Stimulated activated CD4-positive, alpha-beta T cell treated with anti-CD3 and anti-CD28 coated beads, Interleukin-12 subunit alpha, Interleukin-12 subunit beta, amount 100 ng/mL, for 24 hours (primary cell): ENCODE measurements around the gene NDUFV1.
"Not testable (repeated sequence)": the region's sequence is repeated elsewhere in the genome, so short reads cannot be mapped to it uniquely, and the experiment has no call there.

ENCODE experiments used
- DNase-seq, 2 experiments: peaks; one replicate each; pipeline ENCODE4 v3.0.0-alpha.2; 2020; ENCODE audit warnings: low read depth in 2 of 2

NDUFV1 gene

DNA sequence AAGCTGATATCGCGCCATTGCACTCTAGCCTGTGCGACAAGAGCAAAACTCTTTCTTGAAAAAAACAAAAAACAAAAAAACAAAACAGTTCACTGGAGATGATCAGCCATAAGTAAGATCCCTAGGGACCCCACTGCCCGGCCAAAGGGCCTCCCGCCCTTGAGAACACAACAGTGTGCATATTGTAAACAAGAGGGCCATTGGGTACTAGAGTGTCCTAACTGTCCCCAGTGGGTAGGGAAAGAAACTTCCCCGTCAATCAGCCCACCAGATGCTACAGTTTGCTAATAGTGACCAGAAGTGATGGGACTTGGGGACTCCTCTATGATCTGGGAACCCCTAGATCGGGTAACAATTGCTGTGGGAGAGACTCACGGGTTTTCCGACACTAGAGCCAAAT lies 47.5 kb downstream of the NDUFV1 start:
- DNase-seq, result no peak

DNA sequence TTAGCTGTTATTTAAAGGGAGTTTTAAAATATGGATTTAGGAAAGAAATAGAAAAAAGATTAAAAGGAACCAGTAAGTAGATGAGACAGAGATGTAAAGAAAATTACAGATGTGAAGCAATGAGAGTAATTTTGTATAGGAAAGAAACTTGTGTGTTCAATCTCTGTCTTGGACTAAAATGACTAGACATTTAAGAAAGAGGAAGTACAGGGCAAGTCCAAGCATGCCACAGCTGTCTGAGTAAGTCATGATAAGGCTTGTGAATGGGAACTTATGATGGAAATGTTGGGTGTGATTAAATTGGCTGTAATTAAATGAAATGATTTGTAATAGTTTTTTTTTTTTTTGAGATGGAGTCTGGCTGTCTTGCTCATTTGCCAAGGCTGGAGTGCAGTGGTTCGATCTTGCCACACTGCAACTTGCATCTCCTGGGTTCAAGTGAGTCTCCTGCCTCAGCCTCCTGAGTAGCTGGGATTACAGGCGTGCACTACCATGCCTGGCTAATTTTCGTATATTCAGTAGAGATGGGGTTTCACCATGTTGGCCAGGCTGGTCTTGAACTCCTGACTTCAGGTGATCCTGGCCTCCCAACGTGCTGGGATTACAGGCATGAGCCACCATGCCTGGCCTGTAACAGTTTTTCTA lies 49.7 kb downstream of the NDUFV1 start:
- no peak for DNase-seq

GRCh38 chr11:67657300-67657699 lies 50.6 kb downstream of the NDUFV1 start:
- DNase-seq, result no peak

DNA sequence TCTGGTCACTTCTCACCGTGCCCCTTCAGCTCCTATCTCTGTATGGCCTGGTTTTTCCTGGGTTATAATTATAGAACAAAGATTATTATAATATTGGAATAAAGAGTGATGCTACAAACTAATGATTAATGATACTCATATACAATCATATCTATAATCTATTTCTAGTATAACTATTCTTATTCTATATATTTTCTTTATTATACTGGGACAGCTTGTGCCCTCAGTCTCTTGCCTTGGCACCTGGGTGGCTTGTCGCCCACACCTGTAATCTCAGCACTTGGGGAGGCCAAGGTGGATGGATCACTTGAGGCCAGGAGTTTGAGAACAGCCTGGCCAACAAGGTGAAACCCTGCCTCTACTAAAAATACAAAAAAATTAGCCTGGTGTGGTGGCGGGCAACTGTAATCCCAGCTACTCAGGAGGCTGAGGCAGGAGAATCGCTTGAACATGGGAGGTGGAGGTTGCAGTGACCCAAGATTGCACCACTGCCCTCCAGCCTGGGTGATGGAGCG lies 53.0 kb downstream of the NDUFV1 start:
- not testable (repeated sequence) for DNase-seq

DNA sequence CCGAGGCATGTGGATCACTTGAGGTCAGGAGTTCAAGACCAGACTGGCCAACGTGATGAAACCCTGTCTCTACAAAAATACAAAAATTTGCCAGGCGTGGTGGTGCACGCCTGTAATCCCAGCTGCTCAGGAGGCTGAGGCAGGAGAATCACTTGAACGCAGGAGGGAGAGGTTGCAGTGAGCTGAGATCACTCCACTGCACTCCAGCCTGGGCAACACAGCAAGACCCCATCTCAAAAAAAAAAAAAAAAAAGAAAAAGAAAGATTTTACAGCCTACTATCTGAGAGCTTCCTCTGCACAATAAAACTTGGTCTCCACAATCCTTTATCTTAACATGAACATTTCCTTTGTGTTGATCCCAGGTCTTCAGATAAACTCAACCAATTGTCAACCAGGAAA lies 54.0 kb downstream of the NDUFV1 start:
- not testable (repeated sequence) for DNase-seq
